Stomach (tissue), 4 donors: ENCODE data around the gene FLII.

Experiments
- CTCF ChIP-seq, 7 experiments: fragments of 450-650 bp in 4 of 7; fragments of 200-600 bp in 3 of 7; sonication (generic) in 3 of 7; IDR thresholded peaks; one replicate each; pipeline ENCODE4 v1.5.1; 2016 to 2019; ENCODE audit warnings: antibody characterized with exemption in 7 of 7, control low read depth in 2 of 7, mild to moderate bottlenecking in 1 of 7
- EP300 ChIP-seq: sonication (generic); formaldehyde crosslinking; IDR thresholded peaks from one replicate; pipeline ENCODE4 v1.6.1; 2017; ENCODE audit warnings: antibody characterized with exemption
- POLR2A ChIP-seq, 4 donors: fragments of 450-650 bp; IDR thresholded peaks; one replicate each; pipeline ENCODE4 v1.6.1; 2016; ENCODE audit warnings: antibody characterized with exemption in 4 of 4, control low read depth in 2 of 4, mild to moderate bottlenecking in 1 of 4, moderate library complexity in 1 of 4
- POLR2AphosphoS5 ChIP-seq, 3 donors: sonication (generic); formaldehyde crosslinking; IDR thresholded peaks; one replicate each; pipeline ENCODE4 v1.6.1; 2016; ENCODE audit warnings: antibody characterized with exemption in 3 of 3

DNA sequence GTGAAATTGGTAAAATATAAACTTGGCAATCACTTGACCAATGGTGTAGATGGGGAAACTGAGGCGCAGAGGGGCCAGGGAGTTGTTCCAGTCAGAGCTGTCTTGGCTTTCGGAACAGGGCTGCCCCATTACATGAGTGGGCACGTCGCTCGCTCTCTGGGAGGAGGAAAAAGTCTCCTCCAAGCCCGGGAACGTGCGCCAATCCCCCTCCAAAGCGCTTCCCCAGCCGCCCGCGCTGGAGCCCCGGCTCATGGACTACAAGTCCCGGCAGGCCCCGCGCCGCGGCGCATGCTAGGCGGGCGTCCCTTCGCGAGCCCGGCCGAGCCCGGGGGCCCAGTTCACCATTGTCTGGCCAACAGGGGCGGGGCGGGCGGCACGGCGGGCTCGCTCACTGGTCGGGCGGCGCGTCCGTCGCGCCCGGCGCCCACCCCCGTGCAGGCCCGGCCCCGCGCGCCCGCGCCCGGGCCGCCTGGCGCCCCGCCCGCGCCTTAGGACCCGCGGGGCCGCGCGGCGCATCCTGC is 33.4 kb downstream of the FLII start, which contains the start of gene LLGL1:
- TF ChIP-seq POLR2AphosphoS5 (IDR thresholded peaks at IDR 0.05) (peak in 2 of 3 donors; percentile 13 to 73), CTCF (IDR thresholded peaks at IDR 0.05) (no peak), EP300 (no peak), POLR2A (IDR thresholded peaks at IDR 0.05) (no peak)
